Occipital lobe (tissue), 2 donors: ENCODE data around the gene SLC22A1. TPM values are rescaled to one million over a fixed set of nuclear protein-coding genes. Genes with fewer than 3 reads are reported as not detected.

Source experiments
- small RNA-seq: library from RNA; depleted of rRNA; stranded (forward); fragments of <200 nt; gene quantifications from one replicate; pipeline ENCODE3, GENCODE V24; 2014
- total RNA-seq: library from RNA; depleted of rRNA; stranded (reverse); fragments of >200 nt; gene quantifications from one replicate; pipeline ENCODE4 v1.2.3, GENCODE V29; 2014

SLC22A1 gene
- total RNA-seq, 1 donor from 2014 or later = 1.9 TPM

Small RNA genes lying within 50 kb of the gene (small RNA-seq; reads per million reads assigned to genes)
- gene AL645733.1 = not detected

Other genes starting within 250 kb of the SLC22A1 start
- not detected for gene MAS1, start 230.8 kb upstream of the SLC22A1 start, total RNA-seq
- 36.7 TPM for gene IGF2R, start 152.7 kb upstream of the SLC22A1 start, total RNA-seq
- 1.1 TPM for gene SLC22A2, start 137.0 kb downstream of the SLC22A1 start, total RNA-seq
- 3.7 TPM for gene SLC22A3, start 226.6 kb downstream of the SLC22A1 start, total RNA-seq